Neural progenitor cell (in vitro differentiated cells): ENCODE results near the gene CCT8L2.
"Not testable (repeated sequence)": the region's sequence is repeated elsewhere in the genome, so short reads cannot be mapped to it uniquely, and the experiment has no call there.

Source experiments
- EZH2phosphoT487 ChIP-seq: fragments of 200-600 bp; sonication (generic); IDR thresholded peaks from 2 replicates; pipeline ENCODE4 v1.6.1; 2017; ENCODE audit warnings: antibody characterized with exemption
- TF ChIP-seq, protein P1 (sequence below): fragments of 200-600 bp; sonication (generic); IDR thresholded peaks from 2 replicates; pipeline ENCODE4 v1.5.1; 2017; ENCODE audit warnings: antibody characterized with exemption, mild to moderate bottlenecking

GRCh38 chr22:16580872-16581271, 11.7 kb downstream of the CCT8L2 start:
- TF ChIP-seq, protein P1, sequence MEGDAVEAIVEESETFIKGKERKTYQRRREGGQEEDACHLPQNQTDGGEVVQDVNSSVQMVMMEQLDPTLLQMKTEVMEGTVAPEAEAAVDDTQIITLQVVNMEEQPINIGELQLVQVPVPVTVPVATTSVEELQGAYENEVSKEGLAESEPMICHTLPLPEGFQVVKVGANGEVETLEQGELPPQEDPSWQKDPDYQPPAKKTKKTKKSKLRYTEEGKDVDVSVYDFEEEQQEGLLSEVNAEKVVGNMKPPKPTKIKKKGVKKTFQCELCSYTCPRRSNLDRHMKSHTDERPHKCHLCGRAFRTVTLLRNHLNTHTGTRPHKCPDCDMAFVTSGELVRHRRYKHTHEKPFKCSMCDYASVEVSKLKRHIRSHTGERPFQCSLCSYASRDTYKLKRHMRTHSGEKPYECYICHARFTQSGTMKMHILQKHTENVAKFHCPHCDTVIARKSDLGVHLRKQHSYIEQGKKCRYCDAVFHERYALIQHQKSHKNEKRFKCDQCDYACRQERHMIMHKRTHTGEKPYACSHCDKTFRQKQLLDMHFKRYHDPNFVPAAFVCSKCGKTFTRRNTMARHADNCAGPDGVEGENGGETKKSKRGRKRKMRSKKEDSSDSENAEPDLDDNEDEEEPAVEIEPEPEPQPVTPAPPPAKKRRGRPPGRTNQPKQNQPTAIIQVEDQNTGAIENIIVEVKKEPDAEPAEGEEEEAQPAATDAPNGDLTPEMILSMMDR, result not testable (repeated sequence)
- not testable (repeated sequence) for TF ChIP-seq EZH2phosphoT487
